Esophagus (tissue), 2 donors: ENCODE results near the gene STXBP1. TPM values are rescaled to one million over a fixed set of nuclear protein-coding genes. Genes with fewer than 3 reads are reported as not detected.

Experiments
- H3K27ac ChIP-seq, 2 donors: one replicate each; pipeline ENCODE4 v1.5.1; 2013; ENCODE audit warnings: low read depth in 2 of 2, mild to moderate bottlenecking in 2 of 2, inconsistent platforms in 1 of 2, low read length in 1 of 2, moderate library complexity in 1 of 2
- H3K27me3 ChIP-seq, 2 donors: one replicate each; pipeline ENCODE4 v1.6.1; 2013; ENCODE audit warnings: low read length in 2 of 2, control low read depth in 1 of 2, mild to moderate bottlenecking in 1 of 2; ENCODE audit not compliant: insufficient read depth in 2 of 2, control insufficient read depth in 1 of 2
- H3K36me3 ChIP-seq, 2 donors: one replicate each; pipeline ENCODE4 v1.6.1; 2013; ENCODE audit warnings: low read length in 1 of 2; ENCODE audit not compliant: control insufficient read depth in 2 of 2, insufficient read depth in 2 of 2
- H3K4me1 ChIP-seq, 2 donors: one replicate each; pipeline ENCODE4 v1.6.1; 2013; ENCODE audit warnings: low read length in 1 of 2; ENCODE audit not compliant: control insufficient read depth in 2 of 2, insufficient read depth in 2 of 2
- H3K4me3 ChIP-seq, 2 donors: one replicate each; pipeline ENCODE4 v1.5.1; 2013; ENCODE audit warnings: low read length in 2 of 2, mild to moderate bottlenecking in 2 of 2, low read depth in 1 of 2, moderate library complexity in 1 of 2
- H3K9me3 ChIP-seq, 2 donors: one replicate each; pipeline ENCODE4 v1.6.1; 2013; ENCODE audit warnings: mild to moderate bottlenecking in 2 of 2, low read depth in 1 of 2, low read length in 1 of 2, moderate library complexity in 1 of 2; ENCODE audit not compliant: control insufficient read depth in 2 of 2, insufficient read depth in 1 of 2
- WGBS, 2 donors: extraction: QIAGEN DNeasy Blood & Tissue Kit; methylation state at CpG; one replicate each; pipeline ENCODE4 v1.1.7; 2013; 5-methylcytosine and 5-hydroxymethylcytosine counted together
- polyA plus RNA-seq, 2 donors: library from polyadenylated mRNA; stranded (reverse); fragments of 200-250 nt; gene quantifications; one replicate each; pipeline ENCODE4 v1.2.3, GENCODE V29; 2013
- donor health status: healthy with polysubstance abuse.
- donor health status: Bipolar disorder and iron deficiency.

The STXBP1 gene
- polyA plus RNA-seq, 2 donors = 4.7 to 7.1 TPM

- Histone ChIP-seq H3K27ac (peak overlapping the region; percentile 98 to 99), H3K27me3 (no peaks in the 10 kb centered on the region), H3K4me3 (peak overlapping the region; percentile 91 to 94), H3K9me3 (no peaks in the 10 kb centered on the region), H3K36me3 (peaks cover 0 to 6% of the 10 kb centered on the region in 2 donors), H3K4me1 (peaks cover 0 to 17% of the 10 kb centered on the region in 2 donors)
- 0 to 2% methylated on average over 31 to 50 of the region's 50 CpGs for WGBS, 2 donors
Measured at GRCh38 chr9:127568618-127568970, 43.5 kb upstream of the STXBP1 start.

- H3K36me3 ChIP-seq = peaks cover 0 to 6% of the 10 kb centered on the region in 2 donors
- no peaks in the 10 kb centered on the region for H3K9me3 ChIP-seq
- WGBS, 2 donors = 1 to 2% methylated on average over 34 to 72 of the region's 78 CpGs
- peak overlapping the region; percentile 98 to 100 for H3K27ac ChIP-seq
- peaks cover 0 to 15% of the 10 kb centered on the region in 2 donors for H3K4me1 ChIP-seq
- H3K4me3 ChIP-seq = peak overlapping the region; percentile 91 to 94
- H3K27me3 ChIP-seq = no peaks in the 10 kb centered on the region
Measured at GRCh38 chr9:127568971-127569885, 42.8 kb upstream of the STXBP1 start.

GRCh38 chr9:127569886-127570401 lies 42.1 kb upstream of the STXBP1 start:
- H3K27ac ChIP-seq = peak overlapping the region; percentile 98 to 100
- peaks cover 2 to 18% of the 10 kb centered on the region in 2 donors for H3K4me1 ChIP-seq
- WGBS, 2 donors = 6 to 11% methylated on average over 4 of the region's 4 CpGs
- H3K36me3 ChIP-seq = peaks cover 0 to 6% of the 10 kb centered on the region in 2 donors
- no peaks in the 10 kb centered on the region for H3K9me3 ChIP-seq
- peak overlapping the region; percentile 50 to 94 for H3K4me3 ChIP-seq
- no peaks in the 10 kb centered on the region for H3K27me3 ChIP-seq

GRCh38 chr9:127570533-127571111 lies 41.5 kb upstream of the STXBP1 start:
- H3K9me3 ChIP-seq = no peaks in the 10 kb centered on the region
- no peak overlapping the region for H3K4me3 ChIP-seq
- H3K36me3 ChIP-seq = peaks cover 0 to 6% of the 10 kb centered on the region in 2 donors
- peaks cover 2 to 18% of the 10 kb centered on the region in 2 donors for H3K4me1 ChIP-seq
- peak overlapping the region; percentile 98 to 100 for H3K27ac ChIP-seq
- 59 to 64% methylated on average over 3 of the region's 3 CpGs for WGBS, 2 donors
- no peaks in the 10 kb centered on the region for H3K27me3 ChIP-seq

GRCh38 chr9:127571971-127572370 lies 40.1 kb upstream of the STXBP1 start:
- no peaks in the 10 kb centered on the region for H3K9me3 ChIP-seq
- no peak overlapping the region for H3K4me3 ChIP-seq
- peaks cover 0 to 3% of the 10 kb centered on the region in 2 donors for H3K36me3 ChIP-seq
- peaks cover 2 to 15% of the 10 kb centered on the region in 2 donors for H3K4me1 ChIP-seq
- WGBS, 2 donors = 88 to 91% methylated on average over 3 of the region's 3 CpGs
- no peaks in the 10 kb centered on the region for H3K27me3 ChIP-seq
- peak overlapping the region in 1 of 2 donors; percentile 23 for H3K27ac ChIP-seq

- Histone ChIP-seq H3K27ac (peak overlapping the region; percentile 96 to 99), H3K4me1 (peaks cover 2 to 15% of the 10 kb centered on the region in 2 donors), H3K36me3 (no peaks in the 10 kb centered on the region), H3K27me3 (no peaks in the 10 kb centered on the region), H3K4me3 (no peak overlapping the region), H3K9me3 (no peaks in the 10 kb centered on the region)
- WGBS, 2 donors = 71 to 73% methylated on average over 9 of the region's 9 CpGs
Measured at GRCh38 chr9:127572961-127573721, 38.9 kb upstream of the STXBP1 start.

GRCh38 chr9:127574072-127574993 lies 37.7 kb upstream of the STXBP1 start:
- no peaks in the 10 kb centered on the region for H3K36me3 ChIP-seq
- 24 to 30% methylated on average over 10 of the region's 10 CpGs for WGBS, 2 donors
- no peaks in the 10 kb centered on the region for H3K9me3 ChIP-seq
- peaks cover 2 to 18% of the 10 kb centered on the region in 2 donors for H3K4me1 ChIP-seq
- H3K4me3 ChIP-seq = peak overlapping the region; percentile 10 to 11
- no peaks in the 10 kb centered on the region for H3K27me3 ChIP-seq
- H3K27ac ChIP-seq = peak overlapping the region; percentile 96 to 99

- WGBS, 2 donors = 88 to 94% methylated on average over 13 of the region's 13 CpGs
- Histone ChIP-seq H3K4me1 (peaks cover 2 to 12% of the 10 kb centered on the region in 2 donors), H3K9me3 (no peaks in the 10 kb centered on the region), H3K27ac (peak overlapping the region; percentile 22 to 96), H3K27me3 (no peaks in the 10 kb centered on the region), H3K36me3 (peaks cover 0 to 3% of the 10 kb centered on the region in 2 donors), H3K4me3 (no peak overlapping the region)
Measured at GRCh38 chr9:127575875-127576778, 36.0 kb upstream of the STXBP1 start.
